ENCODE data around the gene P4HA2. TPM values are rescaled to one million over a fixed set of nuclear protein-coding genes. Genes with fewer than 3 reads are reported as not detected.

Gene P4HA2
- total RNA-seq, 1 experiment from 2014 or later, result 25.1 TPM

GRCh38 chr5:132268769-132269551 is 41.3 kb upstream of the P4HA2 start:
- Histone ChIP-seq H3K27me3 (ENCODE audit: control insufficient read depth, insufficient read depth, low read length) (no peaks in the 10 kb centered on the region), H3K4me1 (ENCODE audit: control insufficient read depth, insufficient read depth, low read length) (peaks cover 6% of the 10 kb centered on the region), H3K27ac (ENCODE audit: low read length) (no peak overlapping the region), H3K36me3 (ENCODE audit: control insufficient read depth, insufficient read depth, low read length) (no peaks in the 10 kb centered on the region), H3K4me3 (ENCODE audit: low read depth in 2 of 2, low read length in 2 of 2) (no peak overlapping the region), H3K9me3 (ENCODE audit: control insufficient read depth, insufficient read depth, low read depth, low read length) (no peaks in the 10 kb centered on the region)
- TF ChIP-seq TCF7L2 (IDR thresholded peaks at IDR 0.05; ENCODE audit: low read depth, low read length) (no peak), SIN3A (IDR thresholded peaks at IDR 0.05; ENCODE audit: borderline replicate concordance, insufficient read depth, low read depth, low read length) (no peak), REST (IDR thresholded peaks at IDR 0.05; ENCODE audit: insufficient read depth in 1 of 2, low read depth in 2 of 2, low read length in 1 of 2) (no peak), POLR2AphosphoS5 (IDR thresholded peaks at IDR 0.05; ENCODE audit: low read depth, low read length) (no peak), CTCF (IDR thresholded peaks at IDR 0.05) (no peak)
- no peak for ATAC-seq
- CTCF ChIA-PET, result no interaction called here
- POLR2A ChIA-PET, result interaction anchor here (0.5 kb wide), 1 partner anchor 672 kb away, joined by 3 read pairs; no protein-coding TSS in a partner anchor
- intact Hi-C loops (cut with micrococcal nuclease; ENCODE audit: unreplicated experiment) (no loop called here), in situ Hi-C loops (cut with HindIII; ENCODE audit: low pct_unique_long_range_greater_than_20kb, low sequenced_read_pairs) (no loop called here)
- no peak for DNase-seq (ENCODE audit: low read depth, low spot score)
- no TSS peak for BruUV-seq (replicated peaks)

GRCh38 chr5:132267931-132268768 is 40.5 kb upstream of the P4HA2 start:
- no peak for TF ChIP-seq TCF7L2 (IDR thresholded peaks at IDR 0.05; ENCODE audit: low read depth, low read length)
- TF ChIP-seq REST (IDR thresholded peaks at IDR 0.05; ENCODE audit: insufficient read depth in 1 of 2, low read depth in 2 of 2, low read length in 1 of 2), result no peak
- no peak for TF ChIP-seq SIN3A (IDR thresholded peaks at IDR 0.05; ENCODE audit: borderline replicate concordance, insufficient read depth, low read depth, low read length)
- TF ChIP-seq POLR2AphosphoS5 (IDR thresholded peaks at IDR 0.05; ENCODE audit: low read depth, low read length), result no peak
- no peak for TF ChIP-seq CTCF (IDR thresholded peaks at IDR 0.05)
- Histone ChIP-seq H3K36me3 (ENCODE audit: control insufficient read depth, insufficient read depth, low read length) (no peaks in the 10 kb centered on the region), H3K27ac (ENCODE audit: low read length) (no peak overlapping the region), H3K27me3 (ENCODE audit: control insufficient read depth, insufficient read depth, low read length) (no peaks in the 10 kb centered on the region), H3K4me3 (ENCODE audit: low read depth in 2 of 2, low read length in 2 of 2) (no peak overlapping the region), H3K4me1 (ENCODE audit: control insufficient read depth, insufficient read depth, low read length) (peaks cover 6% of the 10 kb centered on the region), H3K9me3 (ENCODE audit: control insufficient read depth, insufficient read depth, low read depth, low read length) (no peaks in the 10 kb centered on the region)
- CTCF ChIA-PET, result no interaction called here
- no TSS peak for BruUV-seq (replicated peaks)
- in situ Hi-C loops (cut with HindIII; ENCODE audit: low pct_unique_long_range_greater_than_20kb, low sequenced_read_pairs) (no loop called here), intact Hi-C loops (cut with micrococcal nuclease; ENCODE audit: unreplicated experiment) (no loop called here)
- no peak for DNase-seq (ENCODE audit: low read depth, low spot score)
- no peak for ATAC-seq
- POLR2A ChIA-PET, result interaction anchor here (0.5 to 0.6 kb wide), 3 partner anchors 224 to 967 kb away, joined by 3 to 7 read pairs (median 5); no protein-coding TSS in a partner anchor

Measured in Panc1 (cell line).